Hepatocyte (in vitro differentiated cells): ENCODE results near the gene SNX25.

Experiments used
- EZH2 ChIP-seq: fragments of 200-600 bp; sonication (generic); IDR thresholded peaks from 2 replicates; pipeline ENCODE4 v1.6.1; 2016; ENCODE audit warnings: antibody characterized with exemption, mild to moderate bottlenecking, borderline replicate concordance
- TF ChIP-seq, protein P1 (sequence below): fragments of 200-600 bp; sonication (generic); IDR thresholded peaks from 2 replicates; pipeline ENCODE4 v1.5.1; 2016; ENCODE audit warnings: antibody characterized with exemption, mild to moderate bottlenecking; ENCODE audit not compliant: poor library complexity

- TF ChIP-seq, protein P1, sequence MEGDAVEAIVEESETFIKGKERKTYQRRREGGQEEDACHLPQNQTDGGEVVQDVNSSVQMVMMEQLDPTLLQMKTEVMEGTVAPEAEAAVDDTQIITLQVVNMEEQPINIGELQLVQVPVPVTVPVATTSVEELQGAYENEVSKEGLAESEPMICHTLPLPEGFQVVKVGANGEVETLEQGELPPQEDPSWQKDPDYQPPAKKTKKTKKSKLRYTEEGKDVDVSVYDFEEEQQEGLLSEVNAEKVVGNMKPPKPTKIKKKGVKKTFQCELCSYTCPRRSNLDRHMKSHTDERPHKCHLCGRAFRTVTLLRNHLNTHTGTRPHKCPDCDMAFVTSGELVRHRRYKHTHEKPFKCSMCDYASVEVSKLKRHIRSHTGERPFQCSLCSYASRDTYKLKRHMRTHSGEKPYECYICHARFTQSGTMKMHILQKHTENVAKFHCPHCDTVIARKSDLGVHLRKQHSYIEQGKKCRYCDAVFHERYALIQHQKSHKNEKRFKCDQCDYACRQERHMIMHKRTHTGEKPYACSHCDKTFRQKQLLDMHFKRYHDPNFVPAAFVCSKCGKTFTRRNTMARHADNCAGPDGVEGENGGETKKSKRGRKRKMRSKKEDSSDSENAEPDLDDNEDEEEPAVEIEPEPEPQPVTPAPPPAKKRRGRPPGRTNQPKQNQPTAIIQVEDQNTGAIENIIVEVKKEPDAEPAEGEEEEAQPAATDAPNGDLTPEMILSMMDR = no peak
- no peak for TF ChIP-seq EZH2
Measured at GRCh38 chr4:185263419-185263818, 54.0 kb downstream of the SNX25 start.
